GM21528 (cell line): ENCODE data around the gene RBM12.
A peak's percentile ranks its signal among the peaks of the same experiment; 100 is the strongest.

Experiments
- ATAC-seq: cut with Tn5 transposase; IDR thresholded peaks from one replicate; pipeline ENCODE4 v1.9.1; 2021; ENCODE audit warnings: mild to moderate bottlenecking, moderate library complexity; ENCODE audit not compliant: unreplicated experiment, low FRiP score

The RBM12 gene

GRCh38 chr20:35626386-35627001 is 38.2 kb downstream of the RBM12 start:
- ATAC-seq, result no peak

- ATAC-seq, result no peak
Measured at GRCh38 chr20:35625584-35626385, 38.9 kb downstream of the RBM12 start.

GRCh38 chr20:35621560-35621946 is 43.1 kb downstream of the RBM12 start:
- ATAC-seq, result no peak

- ATAC-seq, result no peak
Measured at GRCh38 chr20:35620818-35621559, 43.7 kb downstream of the RBM12 start.

GRCh38 chr20:35619196-35620095 is 45.3 kb downstream of the RBM12 start:
- peak; percentile 33 for ATAC-seq

GRCh38 chr20:35618263-35619131 is 46.2 kb downstream of the RBM12 start:
- ATAC-seq, result no peak

- no peak for ATAC-seq
Measured at GRCh38 chr20:35617397-35618262, 47.1 kb downstream of the RBM12 start.

- peak; percentile 21 for ATAC-seq
Measured at GRCh38 chr20:35616465-35617396, 48.0 kb downstream of the RBM12 start.

GRCh38 chr20:35615667-35616464 is 48.8 kb downstream of the RBM12 start, which contains the start of gene SPAG4:
SPAG4 (plus strand) TSS chr20:35615829; CDS start chr20:35616004, 175 bp downstream.
- peak; percentile 71 for ATAC-seq

GRCh38 chr20:35611482-35611881 is 53.2 kb downstream of the RBM12 start:
- ATAC-seq, result no peak

- no peak for ATAC-seq
Measured at GRCh38 chr20:35610833-35611427, 53.8 kb downstream of the RBM12 start.

- ATAC-seq, result no peak
Measured at GRCh38 chr20:35607003-35607735, 57.5 kb downstream of the RBM12 start.

- ATAC-seq, result no peak
Measured at GRCh38 chr20:35606127-35606526, 58.6 kb downstream of the RBM12 start.

- no peak for ATAC-seq
Measured at GRCh38 chr20:35604449-35604747, 60.3 kb downstream of the RBM12 start.

- no peak for ATAC-seq
Measured at GRCh38 chr20:35603695-35604448, 60.8 kb downstream of the RBM12 start.
